GM18505 (cell line): ENCODE measurements around the gene PLXNA2.

ENCODE experiments used
- ATAC-seq: cut with Tn5 transposase; IDR thresholded peaks from one replicate; pipeline ENCODE4 v1.9.1; 2021; ENCODE audit not compliant: unreplicated experiment
- POLR2A ChIP-seq: IDR thresholded peaks from 4 replicates; pipeline ENCODE4 v1.6.1; 2011; ENCODE audit warnings: borderline replicate concordance; ENCODE audit not compliant: insufficient read depth, insufficient read length; ENCODE audit errors: extremely low read depth

PLXNA2 gene, protein sequence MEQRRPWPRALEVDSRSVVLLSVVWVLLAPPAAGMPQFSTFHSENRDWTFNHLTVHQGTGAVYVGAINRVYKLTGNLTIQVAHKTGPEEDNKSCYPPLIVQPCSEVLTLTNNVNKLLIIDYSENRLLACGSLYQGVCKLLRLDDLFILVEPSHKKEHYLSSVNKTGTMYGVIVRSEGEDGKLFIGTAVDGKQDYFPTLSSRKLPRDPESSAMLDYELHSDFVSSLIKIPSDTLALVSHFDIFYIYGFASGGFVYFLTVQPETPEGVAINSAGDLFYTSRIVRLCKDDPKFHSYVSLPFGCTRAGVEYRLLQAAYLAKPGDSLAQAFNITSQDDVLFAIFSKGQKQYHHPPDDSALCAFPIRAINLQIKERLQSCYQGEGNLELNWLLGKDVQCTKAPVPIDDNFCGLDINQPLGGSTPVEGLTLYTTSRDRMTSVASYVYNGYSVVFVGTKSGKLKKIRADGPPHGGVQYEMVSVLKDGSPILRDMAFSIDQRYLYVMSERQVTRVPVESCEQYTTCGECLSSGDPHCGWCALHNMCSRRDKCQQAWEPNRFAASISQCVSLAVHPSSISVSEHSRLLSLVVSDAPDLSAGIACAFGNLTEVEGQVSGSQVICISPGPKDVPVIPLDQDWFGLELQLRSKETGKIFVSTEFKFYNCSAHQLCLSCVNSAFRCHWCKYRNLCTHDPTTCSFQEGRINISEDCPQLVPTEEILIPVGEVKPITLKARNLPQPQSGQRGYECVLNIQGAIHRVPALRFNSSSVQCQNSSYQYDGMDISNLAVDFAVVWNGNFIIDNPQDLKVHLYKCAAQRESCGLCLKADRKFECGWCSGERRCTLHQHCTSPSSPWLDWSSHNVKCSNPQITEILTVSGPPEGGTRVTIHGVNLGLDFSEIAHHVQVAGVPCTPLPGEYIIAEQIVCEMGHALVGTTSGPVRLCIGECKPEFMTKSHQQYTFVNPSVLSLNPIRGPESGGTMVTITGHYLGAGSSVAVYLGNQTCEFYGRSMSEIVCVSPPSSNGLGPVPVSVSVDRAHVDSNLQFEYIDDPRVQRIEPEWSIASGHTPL (N-terminal part only)

GRCh38 chr1:208243967-208244916, at the start of gene PLXNA2:
Gene PLXNA2, minus strand, starts transcription at chr1:208244384. Its CDS starts 26,462 bp downstream, at chr1:208217922.
- ATAC-seq: peak; percentile 53

DNA sequence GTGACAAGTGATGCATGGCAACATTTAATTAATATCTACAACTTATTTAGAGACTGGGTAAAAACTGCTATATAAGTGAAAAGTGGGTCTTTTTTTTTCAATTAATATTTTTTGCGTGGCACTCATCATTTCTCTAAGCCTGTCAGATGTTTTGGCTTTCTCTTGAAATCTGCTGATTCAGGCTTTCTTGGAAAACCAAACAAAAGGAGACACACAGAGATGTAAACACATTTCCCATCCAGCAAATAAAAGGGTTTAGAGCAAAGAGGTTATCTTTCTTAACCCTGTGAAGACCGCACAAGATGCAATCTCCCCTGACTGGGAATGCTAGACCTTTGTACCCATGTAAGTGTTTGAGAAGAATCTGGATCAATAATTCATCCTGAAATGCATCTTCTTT, 48.7 kb upstream of the PLXNA2 start:
- TF ChIP-seq POLR2A: no peak
- ATAC-seq: no peak

More at GRCh38 chr1:208243967-208244916, at the start of gene PLXNA2:
- no peak for TF ChIP-seq POLR2A

DNA sequence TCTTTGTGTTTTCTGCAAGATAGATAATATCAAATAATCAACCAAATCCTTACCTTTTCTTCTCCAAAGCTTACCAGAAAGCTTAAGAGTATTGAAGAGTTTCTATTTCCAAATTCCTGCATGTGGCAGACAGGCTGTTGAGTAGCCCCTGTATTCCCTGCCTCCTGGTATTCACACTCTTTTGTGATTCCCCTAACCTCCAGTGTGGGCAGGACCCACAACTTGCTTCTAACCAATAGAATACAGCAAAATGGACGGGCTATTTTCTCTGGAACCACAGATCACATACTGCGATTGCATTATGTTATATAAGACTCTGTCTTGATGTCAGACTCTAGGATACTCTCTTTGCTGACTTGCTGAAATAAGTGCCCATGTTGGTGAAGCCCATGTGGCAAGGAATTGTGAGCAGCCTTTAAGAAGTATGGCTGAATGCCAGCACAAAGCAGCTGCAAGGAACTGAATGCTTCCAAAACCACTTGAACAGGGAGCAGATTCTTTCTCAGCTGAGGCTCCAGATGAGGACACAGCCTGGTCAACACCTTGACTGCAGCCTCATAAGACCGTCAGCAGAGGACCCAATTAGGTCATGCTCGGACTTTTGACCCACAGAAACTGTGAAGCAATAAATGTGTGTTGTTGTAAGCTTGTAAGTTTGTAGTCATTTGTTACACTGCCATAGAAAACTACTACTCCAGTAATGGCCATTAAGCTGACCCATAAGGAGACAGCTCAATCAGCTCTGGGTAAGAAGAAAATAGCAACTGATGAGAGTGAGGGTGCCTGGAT, 47.9 kb upstream of the PLXNA2 start:
- ATAC-seq: no peak
- no peak for TF ChIP-seq POLR2A

GRCh38 chr1:208291129-208291528, 46.9 kb upstream of the PLXNA2 start:
- TF ChIP-seq POLR2A: no peak
- no peak for ATAC-seq

- no peak for ATAC-seq
- TF ChIP-seq POLR2A: no peak
Measured at GRCh38 chr1:208289716-208290115, 45.5 kb upstream of the PLXNA2 start.

DNA sequence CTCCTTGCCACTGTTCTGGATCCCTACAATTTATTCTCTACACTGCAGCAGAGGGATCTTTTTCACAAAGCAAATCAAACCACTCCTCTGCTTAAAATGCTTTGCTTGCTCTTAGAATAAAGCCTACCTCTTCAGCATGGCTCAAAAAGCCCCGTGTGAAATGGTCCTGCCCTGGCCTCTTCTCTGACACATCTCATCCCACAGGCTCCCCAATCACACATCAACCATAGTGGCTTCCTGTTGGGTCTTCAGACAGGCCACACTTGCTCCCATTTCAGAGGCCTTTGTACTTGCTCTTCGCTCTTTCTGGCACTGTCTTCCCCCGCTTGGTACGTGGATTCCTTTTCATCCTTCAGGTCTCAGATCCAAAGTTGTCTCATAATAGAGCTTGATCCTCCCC, 44.3 kb upstream of the PLXNA2 start:
- no peak for ATAC-seq
- no peak for TF ChIP-seq POLR2A

GRCh38 chr1:208280681-208281450, 36.7 kb upstream of the PLXNA2 start:
- no peak for TF ChIP-seq POLR2A
- no peak for ATAC-seq

- no peak for ATAC-seq
- no peak for TF ChIP-seq POLR2A
Measured at GRCh38 chr1:208279826-208280588, 35.8 kb upstream of the PLXNA2 start.

GRCh38 chr1:208278638-208279037, 34.5 kb upstream of the PLXNA2 start:
- no peak for ATAC-seq

DNA sequence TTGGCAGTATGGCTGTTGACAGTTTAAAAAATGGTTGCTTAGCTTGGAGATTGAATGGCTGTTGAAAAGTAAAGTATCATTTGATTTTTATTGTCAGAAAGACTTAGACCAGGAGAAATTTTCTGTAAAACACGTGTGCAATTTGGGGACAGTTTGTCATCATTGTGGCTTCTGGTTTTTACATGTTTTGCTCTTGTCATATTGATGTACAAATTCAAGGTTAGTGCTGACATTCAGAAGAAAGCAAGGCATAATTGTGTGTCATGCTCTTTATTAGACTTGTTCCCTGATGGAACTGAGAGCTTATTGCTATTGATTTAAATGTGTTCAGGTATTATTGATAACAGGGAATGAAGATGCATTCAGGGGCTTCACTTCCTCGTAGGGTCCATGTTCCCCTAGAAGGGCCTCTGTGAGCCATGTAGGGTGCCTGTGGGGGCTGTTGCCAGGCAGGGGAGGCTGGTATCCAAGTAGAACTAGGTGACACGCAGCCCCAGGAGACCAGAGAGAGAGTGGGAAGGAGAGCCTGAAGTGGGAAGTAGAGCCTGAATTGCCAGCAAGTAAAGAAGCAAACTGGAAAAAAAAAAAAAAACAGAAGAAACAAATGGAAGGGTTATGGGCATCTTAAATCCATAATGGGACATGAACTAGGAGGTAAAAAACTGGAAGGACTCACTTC, 32.7 kb upstream of the PLXNA2 start:
- no peak for ATAC-seq
- TF ChIP-seq POLR2A: no peak

More at GRCh38 chr1:208278638-208279037, 34.5 kb upstream of the PLXNA2 start:
- no peak for TF ChIP-seq POLR2A
